ENCODE results near the gene TOMM6.
"Not testable (repeated sequence)": the region's sequence is repeated elsewhere in the genome, so short reads cannot be mapped to it uniquely, and the experiment has no call there.

The TOMM6 gene

DNA sequence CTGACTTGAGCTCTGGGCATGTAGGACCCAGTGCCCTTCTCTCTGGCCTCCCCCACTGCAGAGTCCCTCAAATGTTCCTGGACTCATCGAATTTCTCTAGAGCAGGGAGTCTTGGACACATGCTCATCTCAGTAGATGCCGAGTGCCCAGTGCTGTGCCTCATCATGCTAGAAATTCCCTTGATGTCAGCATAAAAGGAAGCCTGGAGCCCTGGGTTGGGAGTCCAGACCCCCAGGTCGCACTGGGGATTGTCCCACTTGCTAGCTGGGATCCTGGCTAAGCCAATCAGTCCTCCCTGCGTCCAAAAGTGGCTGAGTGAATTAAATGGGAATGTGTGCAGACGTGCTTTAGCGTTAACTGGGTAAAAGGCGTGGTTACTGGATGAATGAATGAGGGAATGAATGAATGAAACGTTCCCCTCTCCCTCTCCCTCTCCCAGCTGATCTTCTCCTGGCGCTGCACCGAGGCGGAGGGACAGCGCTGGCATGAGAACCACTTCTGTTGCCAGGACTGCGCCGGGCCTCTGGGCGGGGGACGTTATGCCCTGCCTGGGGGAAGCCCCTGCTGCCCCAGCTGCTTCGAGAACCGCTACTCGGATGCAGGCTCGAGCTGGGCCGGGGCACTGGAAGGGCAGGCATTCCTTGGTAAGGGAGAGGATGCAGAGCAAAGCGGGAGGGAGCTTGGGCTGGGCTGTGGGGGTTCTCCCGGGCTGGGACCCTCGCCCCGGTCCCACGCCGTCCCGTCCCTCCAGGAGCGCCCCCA is 1.6 kb upstream of the TOMM6 start:
- no peak for DNase-seq

- peak; percentile 85 for DNase-seq
Measured at GRCh38 chr6:41786451-41787218, 859 bp upstream of the TOMM6 start.

GRCh38 chr6:41789390-41789724 is 1.9 kb downstream of the TOMM6 start:
- no peak for DNase-seq

DNA sequence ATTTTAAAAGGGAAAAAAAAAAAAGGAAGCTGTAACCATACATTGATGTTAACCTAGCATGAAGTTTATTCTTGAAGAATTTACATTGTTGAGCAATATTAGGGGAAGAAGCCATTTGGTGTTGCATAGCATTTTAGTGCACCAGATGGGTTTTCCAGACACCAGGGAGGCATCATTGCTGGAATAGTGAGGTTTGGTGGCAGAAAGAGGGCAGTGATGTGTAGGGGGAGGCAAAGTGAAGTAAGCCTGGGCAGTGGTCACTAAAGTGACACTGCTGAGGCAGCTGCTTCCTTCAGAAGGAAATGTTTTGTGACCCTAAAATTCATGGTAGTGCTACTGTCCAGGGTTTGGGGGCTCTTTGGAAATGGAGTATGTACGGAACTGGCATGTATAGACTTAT is 2.6 kb downstream of the TOMM6 start:
- DNase-seq: no peak

DNA sequence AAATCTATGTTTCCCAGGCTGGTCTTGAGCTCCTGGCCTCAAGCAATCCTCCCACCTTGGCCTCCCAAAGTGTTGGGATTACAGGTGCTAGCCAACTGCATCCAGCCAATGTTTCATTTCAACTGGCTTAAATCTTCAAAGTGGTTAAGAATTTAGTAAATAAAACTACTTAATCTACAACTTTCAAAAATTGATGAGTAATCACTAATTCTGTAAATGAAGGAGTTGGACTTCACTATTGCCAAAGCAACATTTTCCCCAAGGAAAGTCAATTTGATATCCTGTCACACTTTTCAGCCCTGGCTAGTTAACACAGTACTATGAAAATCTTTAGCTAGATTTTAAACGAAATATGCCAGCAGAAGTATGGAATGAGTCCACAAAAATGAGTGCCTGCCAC is 3.8 kb downstream of the TOMM6 start:
- no peak for DNase-seq

- DNase-seq: no peak
Measured at GRCh38 chr6:41791984-41792383, 4.5 kb downstream of the TOMM6 start.

DNA sequence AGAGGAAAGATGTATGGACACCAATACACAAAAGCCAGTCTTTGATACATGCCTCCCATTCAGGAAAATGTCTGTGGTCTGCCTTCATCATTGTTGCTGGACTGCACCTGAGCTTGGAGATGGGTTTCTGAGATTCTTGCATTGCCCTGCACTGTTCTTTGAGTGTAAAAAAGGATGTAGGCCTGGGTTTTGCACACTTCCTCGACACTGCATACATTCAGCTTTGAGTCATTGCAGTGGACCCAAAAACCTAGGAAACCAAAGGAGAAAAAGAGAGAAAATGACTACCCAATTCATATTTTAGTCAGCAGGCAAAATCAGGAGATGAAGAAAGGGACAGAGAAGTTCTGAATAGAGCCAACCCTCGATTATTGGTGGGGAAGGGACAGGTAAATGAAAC is 9.0 kb downstream of the TOMM6 start:
- DNase-seq: no peak

DNA sequence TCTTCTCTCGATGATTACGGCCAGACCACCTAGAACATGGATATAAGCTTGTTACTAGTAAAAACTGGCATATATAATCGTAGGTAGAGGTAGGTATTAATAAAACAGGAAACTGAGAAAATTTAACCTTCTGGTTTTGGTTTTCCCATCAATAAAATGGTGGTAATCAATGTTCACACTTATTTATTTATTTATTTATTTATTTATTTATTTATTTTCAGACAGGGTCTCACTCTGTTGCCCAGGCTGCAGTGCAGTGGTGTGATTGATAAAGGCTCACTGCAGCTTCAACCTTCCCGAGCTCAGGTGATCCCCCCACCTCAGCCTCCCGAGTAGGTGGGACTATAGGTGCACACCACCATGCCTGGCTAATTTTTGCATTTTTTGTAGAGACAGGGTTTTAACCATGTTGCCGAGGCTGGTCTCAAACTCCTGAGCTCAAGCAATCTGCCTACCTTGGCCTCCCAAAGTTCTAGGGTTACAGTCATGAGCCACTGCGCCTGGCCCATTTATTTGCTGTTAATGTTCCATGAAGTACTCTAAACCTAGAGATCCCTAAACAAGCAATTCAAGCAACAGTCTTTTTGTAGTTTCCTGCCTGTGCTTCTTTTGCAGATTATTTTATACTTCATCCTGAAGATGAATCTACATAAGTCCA is 11.5 kb downstream of the TOMM6 start:
- no peak for DNase-seq

DNA sequence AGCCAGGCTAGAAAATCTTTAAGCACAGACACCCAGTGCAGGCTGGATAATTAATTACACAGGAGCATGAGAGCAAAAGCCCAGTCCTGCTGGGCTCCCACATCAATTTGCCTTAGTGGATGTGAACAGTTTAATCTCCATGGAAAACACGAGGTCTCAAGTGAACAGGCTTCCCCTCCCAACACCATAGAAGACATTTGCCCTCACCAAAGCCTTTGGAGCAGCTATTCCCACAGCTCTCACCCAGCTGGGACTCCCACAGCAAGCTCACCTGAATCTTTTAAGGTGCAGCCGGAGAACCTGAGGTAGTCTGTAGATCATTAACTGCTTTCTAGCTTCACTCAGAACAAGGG is 12.0 kb downstream of the TOMM6 start:
- no peak for DNase-seq

DNA sequence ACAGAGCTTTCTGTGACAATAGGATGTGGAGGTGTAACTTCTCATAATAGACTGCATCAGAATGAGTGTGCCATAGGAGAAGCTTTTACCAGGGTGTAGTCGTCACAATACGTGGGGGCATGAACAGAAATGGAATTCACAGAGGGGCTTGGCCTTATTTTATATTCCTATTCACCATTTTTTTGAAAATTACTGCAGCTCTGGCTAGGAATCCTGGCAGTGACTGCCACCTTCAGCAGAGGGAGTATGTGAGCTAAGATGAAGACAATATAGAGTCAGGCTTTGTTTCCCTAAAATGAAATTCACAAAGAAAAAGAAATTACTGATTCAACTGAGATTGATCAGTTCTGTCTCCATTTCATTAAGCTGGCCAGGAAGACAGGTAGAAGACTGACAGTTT is 13.9 kb downstream of the TOMM6 start:
- no peak for DNase-seq

DNA sequence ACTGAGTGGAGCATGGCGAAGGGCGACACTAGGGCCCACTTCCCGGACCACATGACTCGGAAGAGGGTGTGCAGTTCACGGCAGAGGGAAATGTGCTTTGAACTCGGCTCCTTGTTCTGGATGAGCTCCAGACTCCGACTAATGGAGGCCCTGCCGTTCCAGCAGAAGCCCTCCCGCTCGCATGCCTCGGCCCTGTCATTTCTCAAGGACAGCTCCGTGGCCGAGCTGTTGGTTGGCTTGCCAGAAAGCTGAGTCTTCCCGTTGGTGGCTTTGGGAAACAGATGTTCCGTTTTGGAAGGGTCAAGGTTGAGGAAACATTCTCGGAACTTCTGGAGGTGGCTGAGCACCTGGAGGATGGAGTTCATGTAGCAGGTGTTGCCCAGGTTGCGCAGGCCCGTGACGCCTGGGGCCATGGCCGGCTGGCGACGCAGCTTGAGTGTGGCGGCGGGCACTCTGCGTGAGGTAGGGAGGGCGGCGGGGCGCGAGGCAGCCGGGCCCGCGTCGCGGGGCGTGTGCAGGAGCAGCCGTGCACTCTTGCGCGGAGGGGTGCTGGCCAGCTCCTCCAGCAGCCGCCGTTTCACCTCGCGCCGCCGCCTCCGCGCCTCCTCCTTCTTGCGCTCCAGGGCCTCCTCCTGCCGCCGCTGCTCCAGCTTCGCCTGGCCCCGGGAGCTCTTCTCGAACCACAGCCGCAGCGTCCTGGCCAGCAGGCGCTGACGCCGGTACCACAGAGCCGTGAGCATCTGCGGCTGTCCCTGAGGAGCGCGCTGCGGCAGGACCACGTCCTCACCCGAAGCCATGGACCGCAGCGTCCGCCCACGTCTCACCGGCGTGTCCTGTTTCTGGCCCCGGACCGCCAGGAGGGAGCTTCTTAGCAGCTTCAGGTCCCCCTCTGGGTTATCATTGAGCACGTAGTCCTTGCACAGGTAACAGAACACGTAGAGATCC is 18.6 kb downstream of the TOMM6 start:
- no peak for DNase-seq

GRCh38 chr6:41811095-41811494 is 23.6 kb downstream of the TOMM6 start:
- DNase-seq: no peak

DNA sequence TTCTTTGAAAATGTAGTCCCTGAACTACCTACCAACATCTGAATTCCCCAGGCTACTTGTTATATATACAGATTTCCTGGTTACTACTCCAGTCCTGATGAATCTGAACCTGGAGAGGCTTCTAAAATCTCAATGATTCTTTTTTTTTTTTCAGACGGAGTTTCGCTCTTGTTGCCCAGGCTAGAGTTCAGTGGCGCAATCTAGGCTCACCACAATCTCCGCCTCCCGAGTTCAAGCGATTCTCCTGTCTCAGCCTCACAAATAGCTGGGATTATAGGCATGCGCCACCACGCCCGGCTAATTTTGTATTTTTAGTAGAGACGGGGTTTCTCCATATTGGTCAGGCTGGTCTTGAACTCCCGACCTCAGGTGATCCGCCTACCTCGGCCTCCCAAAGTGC is 24.5 kb downstream of the TOMM6 start:
- not testable (repeated sequence) for DNase-seq

GRCh38 chr6:41813469-41813868 is 26.0 kb downstream of the TOMM6 start:
- no peak for DNase-seq

DNA sequence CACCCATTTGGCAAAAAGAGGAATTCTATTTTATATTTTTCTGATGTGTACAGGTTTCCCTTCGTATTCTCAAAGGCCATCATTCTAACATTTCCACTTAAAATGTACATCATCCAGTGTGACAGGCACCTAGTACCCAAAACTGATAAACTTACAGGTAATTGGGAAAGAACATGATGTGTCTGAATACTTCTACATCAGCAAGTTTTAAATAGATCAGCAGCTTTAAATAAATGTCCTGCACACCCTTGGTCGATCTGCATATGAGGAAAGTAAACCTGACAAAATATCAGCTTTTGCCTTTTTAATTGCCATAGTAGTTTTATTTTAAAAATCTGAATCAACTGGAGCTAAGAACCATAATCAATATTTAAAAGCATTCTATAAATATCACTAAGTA is 26.5 kb downstream of the TOMM6 start:
- DNase-seq: no peak

DNA sequence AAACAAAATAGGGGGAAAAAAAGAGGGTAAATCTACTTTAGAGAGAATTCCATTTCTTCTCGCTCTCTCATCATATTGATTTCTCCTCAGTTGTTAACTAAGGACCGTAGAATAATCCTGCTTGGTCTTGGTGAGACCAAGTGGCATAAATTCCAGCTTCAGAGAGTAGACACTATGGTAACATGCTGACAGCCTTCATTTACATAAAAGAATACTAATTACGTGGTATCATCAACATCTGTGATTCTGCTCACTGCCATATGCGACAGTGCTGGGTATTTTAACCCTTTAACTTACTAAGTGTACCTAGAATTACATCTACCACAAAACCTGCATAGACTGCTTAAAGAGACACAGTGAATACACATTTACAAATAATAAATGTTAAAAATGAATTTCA is 27.1 kb downstream of the TOMM6 start:
- no peak for DNase-seq

- no peak for DNase-seq
Measured at GRCh38 chr6:41815587-41815986, 28.1 kb downstream of the TOMM6 start.

DNA sequence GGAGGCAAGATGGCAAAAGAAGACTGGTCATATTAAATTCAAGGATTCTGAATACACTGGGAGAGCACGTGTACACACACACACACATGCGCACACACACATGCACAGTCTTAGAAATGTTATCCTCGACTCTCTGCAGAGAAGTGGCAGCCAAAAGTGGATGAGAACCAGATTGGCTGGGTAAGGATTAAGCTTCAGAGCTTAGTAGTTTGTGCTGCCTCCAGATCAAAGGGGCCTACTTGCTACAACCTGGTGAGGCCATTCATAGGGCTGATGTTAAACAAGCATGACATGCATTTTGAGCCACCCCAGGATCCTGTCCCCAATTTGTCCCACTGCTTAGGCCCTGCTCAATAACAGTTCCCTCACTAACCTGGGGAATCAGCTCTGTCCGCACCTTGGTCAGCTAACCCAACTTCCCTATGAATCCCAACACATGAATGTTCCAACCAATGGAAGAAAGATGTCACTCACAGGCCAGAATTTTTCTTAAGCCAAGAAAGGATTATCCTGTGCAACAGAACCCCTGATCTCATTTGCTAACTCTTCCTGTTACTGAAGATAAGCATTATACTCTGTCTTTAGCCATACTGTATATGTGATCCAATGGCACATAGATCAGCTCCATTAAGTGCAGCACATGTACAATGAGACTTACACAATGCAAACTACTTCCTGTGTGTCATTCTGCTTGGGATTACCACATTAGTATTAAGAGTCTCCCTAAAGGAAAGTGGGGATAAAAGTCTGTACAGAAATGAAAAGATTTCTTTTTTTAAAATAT is 31.0 kb downstream of the TOMM6 start:
- DNase-seq: no peak

DNA sequence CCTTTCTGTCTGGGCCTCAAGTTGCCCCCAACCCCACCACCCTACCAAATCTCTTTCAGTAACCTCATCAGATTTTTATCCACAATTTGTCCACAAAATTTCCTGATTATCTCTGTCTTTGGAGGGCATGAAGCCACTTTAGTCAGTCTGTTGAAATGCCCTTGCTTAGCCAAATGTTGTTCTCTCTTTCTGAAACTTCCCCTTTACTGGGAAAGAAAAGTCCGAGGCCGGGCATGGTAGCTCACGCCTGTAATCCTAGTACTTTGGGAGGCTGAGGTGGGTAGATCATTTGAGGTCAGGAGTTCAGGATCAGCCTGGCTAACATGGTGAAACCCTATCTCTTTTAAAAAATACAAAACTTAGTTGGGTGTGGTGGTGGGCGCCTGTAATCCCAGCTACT is 33.8 kb downstream of the TOMM6 start:
- no peak for DNase-seq

DNA sequence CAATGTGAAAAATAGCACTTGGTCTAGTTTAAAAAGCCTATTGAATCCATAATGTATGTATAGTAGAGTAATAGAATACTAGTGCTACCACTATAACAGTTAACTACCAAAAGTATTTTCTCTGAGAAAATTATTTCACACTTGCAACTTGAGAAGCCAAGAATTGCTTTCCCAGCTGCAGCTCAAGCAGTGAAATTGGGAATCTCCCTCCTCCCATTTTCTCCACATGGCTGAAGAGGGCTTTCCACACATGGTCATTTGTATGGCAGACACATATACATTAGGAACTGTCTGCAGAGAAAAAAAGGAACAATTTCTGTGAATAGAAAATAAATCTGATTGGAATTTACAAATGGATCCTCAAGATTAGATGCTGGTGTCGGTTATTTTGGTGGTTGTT is 34.5 kb downstream of the TOMM6 start:
- DNase-seq: no peak

DNA sequence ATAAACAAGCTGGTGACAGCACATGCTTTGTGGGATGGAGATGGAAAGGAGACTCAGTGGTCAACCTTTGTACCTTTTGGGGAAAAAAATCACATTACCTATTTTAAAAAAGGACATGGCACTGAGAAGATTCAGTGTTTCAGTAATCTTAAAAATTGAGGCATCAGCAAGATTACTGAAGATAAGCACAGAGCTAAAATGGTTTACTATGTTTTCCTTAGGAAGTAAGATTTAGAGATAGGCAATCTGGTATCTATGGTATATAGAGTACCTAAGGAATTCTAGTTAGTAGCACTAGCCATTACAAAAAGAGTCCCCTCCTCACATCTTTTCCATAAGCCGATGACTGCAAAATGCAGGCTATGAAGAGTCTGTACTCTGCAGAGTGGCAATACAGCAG is 35.7 kb downstream of the TOMM6 start:
- DNase-seq: no peak
